Fibroblast of villous mesenchyme (primary cell): ENCODE measurements around the gene TMEM259. TPM values are rescaled to one million over a fixed set of nuclear protein-coding genes. Genes with fewer than 3 reads are reported as not detected.

Source experiments
- DNase-seq: peaks from one replicate; pipeline ENCODE4 v3.0.0-alpha.2; 2010; ENCODE audit warnings: low read depth
- H3K4me3 ChIP-seq: 2 replicates; pipeline ENCODE4 v1.5.1; 2011; ENCODE audit warnings: low read depth, mild to moderate bottlenecking, low read length
- CTCF ChIP-seq: IDR thresholded peaks from 2 replicates; pipeline ENCODE4 v1.5.1; 2012; ENCODE audit warnings: low read depth, mild to moderate bottlenecking, low read length; ENCODE audit not compliant: insufficient read depth
- total RNA-seq: library from RNA; depleted of rRNA; stranded (reverse); fragments of >200 nt; gene quantifications from 2 replicates; pipeline ENCODE4 v1.2.3, GENCODE V29; 2012

The TMEM259 gene
- total RNA-seq, 1 donor: 84.6 TPM

- no peak overlapping the region for H3K4me3 ChIP-seq
- no peak for TF ChIP-seq CTCF
- no peak for DNase-seq
Measured at GRCh38 chr19:1014161-1015060, 6.5 kb downstream of the TMEM259 start.

GRCh38 chr19:1013218-1013617 is 7.7 kb downstream of the TMEM259 start:
- DNase-seq: no peak
- no peak for TF ChIP-seq CTCF
- no peak overlapping the region for H3K4me3 ChIP-seq

- H3K4me3 ChIP-seq: no peak overlapping the region
- TF ChIP-seq CTCF: no peak
Measured at GRCh38 chr19:1012334-1012733, 8.6 kb downstream of the TMEM259 start.

GRCh38 chr19:1011831-1012333 is 9.0 kb downstream of the TMEM259 start:
- TF ChIP-seq CTCF: no peak
- no peak for DNase-seq
- no peak overlapping the region for H3K4me3 ChIP-seq

More at GRCh38 chr19:1012334-1012733, 8.6 kb downstream of the TMEM259 start:
- no peak for DNase-seq

GRCh38 chr19:1010586-1011510 is 10.1 kb downstream of the TMEM259 start:
- H3K4me3 ChIP-seq: no peak overlapping the region
- TF ChIP-seq CTCF: no peak
- no peak for DNase-seq

GRCh38 chr19:1009981-1010538 is 10.9 kb downstream of the TMEM259 start:
- no peak overlapping the region for H3K4me3 ChIP-seq
- DNase-seq: no peak
- no peak for TF ChIP-seq CTCF
